Activated naive CD8-positive, alpha-beta T cell treated with anti-CD3 and anti-CD28 coated beads, Interleukin-2, amount 50 U/mL, for 24 hours (primary cell): ENCODE results near the gene AHCYL1.

Experiments used
- ATAC-seq: fragments of 150-1000 bp; cut with Tn5 transposase; one replicate; pipeline ENCODE4 v1.10.0; 2021
- DNase-seq: peaks from one replicate; pipeline ENCODE4 v3.0.0; 2021
- H3K27ac Mint-ChIP-seq: one replicate; pipeline ENCODE4 v1.8.0; 2021; ENCODE audit warnings: mild to moderate bottlenecking, mixed read lengths
- H3K27me3 Mint-ChIP-seq: one replicate; pipeline ENCODE4 v1.8.0; 2021; ENCODE audit warnings: mixed read lengths
- H3K36me3 Mint-ChIP-seq: one replicate; pipeline ENCODE4 v1.8.0; 2021; ENCODE audit warnings: low read depth, mixed read lengths
- H3K4me1 Mint-ChIP-seq: one replicate; pipeline ENCODE4 v1.8.0; 2021; ENCODE audit warnings: mixed read lengths
- H3K4me3 Mint-ChIP-seq: one replicate; pipeline ENCODE4 v1.8.0; 2021; ENCODE audit warnings: mild to moderate bottlenecking, moderate library complexity, mixed read lengths
- H3K9me3 Mint-ChIP-seq: one replicate; pipeline ENCODE4 v1.8.0; 2021; ENCODE audit warnings: mixed read lengths

The AHCYL1 gene

GRCh38 chr1:109981004-109981335, 3.6 kb upstream of the AHCYL1 start:
- Mint-ChIP-seq H3K4me1 (peaks cover 14% of the 10 kb centered on the region), H3K27ac (no peak overlapping the region), H3K9me3 (no peaks in the 10 kb centered on the region), H3K4me3 (no peak overlapping the region), H3K27me3 (peaks cover 5% of the 10 kb centered on the region), H3K36me3 (peaks cover 6% of the 10 kb centered on the region)
- ATAC-seq = no peak
- DNase-seq = no peak

- DNase-seq (no peak), ATAC-seq (no peak)
- Mint-ChIP-seq H3K36me3 (peaks cover 23% of the 10 kb centered on the region), H3K27ac (no peak overlapping the region), H3K9me3 (no peaks in the 10 kb centered on the region), H3K4me3 (no peak overlapping the region), H3K4me1 (peaks cover 38% of the 10 kb centered on the region), H3K27me3 (peaks cover 3% of the 10 kb centered on the region)
Measured at GRCh38 chr1:109983380-109984189, 980 bp upstream of the AHCYL1 start.

GRCh38 chr1:109984190-109984455, 442 bp upstream of the AHCYL1 start:
- Mint-ChIP-seq H3K4me1 (peaks cover 41% of the 10 kb centered on the region), H3K27me3 (no peaks in the 10 kb centered on the region), H3K36me3 (peaks cover 26% of the 10 kb centered on the region), H3K27ac (no peak overlapping the region), H3K9me3 (no peaks in the 10 kb centered on the region), H3K4me3 (peak overlapping the region; percentile 97)
- ATAC-seq (no peak), DNase-seq (no peak)

GRCh38 chr1:109985247-109986053, 885 bp downstream of the AHCYL1 start:
- Mint-ChIP-seq H3K4me3 (peak overlapping the region; percentile 97), H3K9me3 (no peaks in the 10 kb centered on the region), H3K36me3 (peaks cover 33% of the 10 kb centered on the region), H3K27me3 (no peaks in the 10 kb centered on the region), H3K27ac (peak overlapping the region; percentile 96), H3K4me1 (peaks cover 47% of the 10 kb centered on the region)
- DNase-seq = no peak
- ATAC-seq = peak; percentile 18

- peak overlapping the region; percentile 96 for H3K27ac Mint-ChIP-seq
Measured at GRCh38 chr1:109986054-109986444, 1.5 kb downstream of the AHCYL1 start.

GRCh38 chr1:109988349-109988914, 3.9 kb downstream of the AHCYL1 start:
- DNase-seq = no peak
- H3K36me3 Mint-ChIP-seq = peaks cover 36% of the 10 kb centered on the region

More at GRCh38 chr1:109986054-109986444, 1.5 kb downstream of the AHCYL1 start:
- Mint-ChIP-seq H3K4me3 (peak overlapping the region; percentile 97), H3K9me3 (no peaks in the 10 kb centered on the region), H3K27me3 (no peaks in the 10 kb centered on the region), H3K4me1 (peaks cover 47% of the 10 kb centered on the region), H3K36me3 (peaks cover 36% of the 10 kb centered on the region)
- no peak for DNase-seq
- no peak for ATAC-seq

GRCh38 chr1:109989506-109990301, 5.1 kb downstream of the AHCYL1 start:
- Mint-ChIP-seq H3K4me1 (peaks cover 48% of the 10 kb centered on the region), H3K27me3 (no peaks in the 10 kb centered on the region), H3K36me3 (peaks cover 37% of the 10 kb centered on the region), H3K27ac (no peak overlapping the region), H3K4me3 (no peak overlapping the region), H3K9me3 (no peaks in the 10 kb centered on the region)
- ATAC-seq (no peak), DNase-seq (no peak)

More at GRCh38 chr1:109988349-109988914, 3.9 kb downstream of the AHCYL1 start:
- ATAC-seq = no peak
- no peak overlapping the region for H3K27ac Mint-ChIP-seq
- peaks cover 54% of the 10 kb centered on the region for H3K4me1 Mint-ChIP-seq
- no peak overlapping the region for H3K4me3 Mint-ChIP-seq
- no peaks in the 10 kb centered on the region for H3K27me3 Mint-ChIP-seq
- no peaks in the 10 kb centered on the region for H3K9me3 Mint-ChIP-seq

GRCh38 chr1:109990302-109990653, 5.7 kb downstream of the AHCYL1 start:
- no peak for DNase-seq
- no peak for ATAC-seq
- Mint-ChIP-seq H3K36me3 (peaks cover 37% of the 10 kb centered on the region), H3K27me3 (no peaks in the 10 kb centered on the region), H3K27ac (no peak overlapping the region), H3K9me3 (no peaks in the 10 kb centered on the region), H3K4me1 (peaks cover 47% of the 10 kb centered on the region), H3K4me3 (no peak overlapping the region)

- H3K36me3 Mint-ChIP-seq = peaks cover 40% of the 10 kb centered on the region
- ATAC-seq (no peak), DNase-seq (no peak)
- H3K9me3 Mint-ChIP-seq = no peaks in the 10 kb centered on the region
- H3K4me3 Mint-ChIP-seq = no peak overlapping the region
- H3K27ac Mint-ChIP-seq = no peak overlapping the region
- peaks cover 35% of the 10 kb centered on the region for H3K4me1 Mint-ChIP-seq
- no peaks in the 10 kb centered on the region for H3K27me3 Mint-ChIP-seq
Measured at GRCh38 chr1:109991400-109991925, 6.9 kb downstream of the AHCYL1 start.

- H3K4me1 Mint-ChIP-seq = peaks cover 15% of the 10 kb centered on the region
- peaks cover 29% of the 10 kb centered on the region for H3K36me3 Mint-ChIP-seq
Measured at GRCh38 chr1:109993885-109994284, 9.3 kb downstream of the AHCYL1 start.

GRCh38 chr1:109994654-109995053, 10.1 kb downstream of the AHCYL1 start:
- Mint-ChIP-seq H3K4me1 (peaks cover 13% of the 10 kb centered on the region), H3K27me3 (no peaks in the 10 kb centered on the region), H3K27ac (no peak overlapping the region), H3K9me3 (no peaks in the 10 kb centered on the region), H3K36me3 (peaks cover 26% of the 10 kb centered on the region), H3K4me3 (no peak overlapping the region)
- DNase-seq (no peak), ATAC-seq (no peak)

More at GRCh38 chr1:109993885-109994284, 9.3 kb downstream of the AHCYL1 start:
- H3K27me3 Mint-ChIP-seq = no peaks in the 10 kb centered on the region
- ATAC-seq (no peak), DNase-seq (no peak)
- H3K27ac Mint-ChIP-seq = no peak overlapping the region
- no peaks in the 10 kb centered on the region for H3K9me3 Mint-ChIP-seq
- H3K4me3 Mint-ChIP-seq = no peak overlapping the region

GRCh38 chr1:109995536-109995935, 11.0 kb downstream of the AHCYL1 start:
- no peak overlapping the region for H3K27ac Mint-ChIP-seq
- H3K4me3 Mint-ChIP-seq = no peak overlapping the region
- H3K4me1 Mint-ChIP-seq = peaks cover 7% of the 10 kb centered on the region
- H3K36me3 Mint-ChIP-seq = peaks cover 20% of the 10 kb centered on the region
- ATAC-seq = no peak
- no peaks in the 10 kb centered on the region for H3K9me3 Mint-ChIP-seq
- DNase-seq = no peak
- no peaks in the 10 kb centered on the region for H3K27me3 Mint-ChIP-seq

- no peak overlapping the region for H3K4me3 Mint-ChIP-seq
- H3K27ac Mint-ChIP-seq = no peak overlapping the region
- H3K4me1 Mint-ChIP-seq = peaks cover 5% of the 10 kb centered on the region
- H3K9me3 Mint-ChIP-seq = no peaks in the 10 kb centered on the region
- no peaks in the 10 kb centered on the region for H3K27me3 Mint-ChIP-seq
- ATAC-seq (no peak), DNase-seq (no peak)
- H3K36me3 Mint-ChIP-seq = peaks cover 17% of the 10 kb centered on the region
Measured at GRCh38 chr1:109996476-109996875, 11.9 kb downstream of the AHCYL1 start.

GRCh38 chr1:109997204-109997866, 12.8 kb downstream of the AHCYL1 start:
- H3K36me3 Mint-ChIP-seq = peaks cover 17% of the 10 kb centered on the region
- no peak overlapping the region for H3K4me3 Mint-ChIP-seq
- ATAC-seq (no peak), DNase-seq (no peak)
- no peaks in the 10 kb centered on the region for H3K27me3 Mint-ChIP-seq
- H3K4me1 Mint-ChIP-seq = peaks cover under 1% of the 10 kb centered on the region
- H3K27ac Mint-ChIP-seq = no peak overlapping the region
- H3K9me3 Mint-ChIP-seq = no peaks in the 10 kb centered on the region
